Aorta (tissue), 5 donors: ENCODE results near the gene PPM1H. TPM values are rescaled to one million over a fixed set of nuclear protein-coding genes. Genes with fewer than 3 reads are reported as not detected.

Experiments used
- ATAC-seq: fragments of 200-7000 bp; cut with Tn5 transposase; one replicate; pipeline ENCODE4 v1.9.1; 2022; ENCODE audit warnings: moderate library complexity; ENCODE audit not compliant: low FRiP score
- DNase-seq, 2 donors: peaks; one replicate each; pipeline ENCODE4 v3.0.0-alpha.2; 2020
- H3K27ac ChIP-seq, 2 donors: one replicate each; pipeline ENCODE4 v1.5.1; 2013; ENCODE audit warnings: low read length in 2 of 2, mild to moderate bottlenecking in 2 of 2, moderate library complexity in 2 of 2, control low read depth in 1 of 2, inconsistent platforms in 1 of 2, low read depth in 1 of 2
- H3K27me3 ChIP-seq, 2 donors: one replicate each; pipeline ENCODE4 v1.6.1; 2013; ENCODE audit warnings: control low read depth in 1 of 2, low read length in 1 of 2, mild to moderate bottlenecking in 1 of 2, moderate library complexity in 1 of 2; ENCODE audit not compliant: insufficient read depth in 2 of 2, control insufficient read depth in 1 of 2
- H3K36me3 ChIP-seq, 2 donors: one replicate each; pipeline ENCODE4 v1.6.1; 2013; ENCODE audit warnings: control low read depth in 1 of 2, low read length in 1 of 2, mild to moderate bottlenecking in 1 of 2; ENCODE audit not compliant: insufficient read depth in 2 of 2, control insufficient read depth in 1 of 2
- H3K4me1 ChIP-seq, 2 donors: one replicate each; pipeline ENCODE4 v1.6.1; 2013; ENCODE audit warnings: low read length in 2 of 2, control low read depth in 1 of 2, mild to moderate bottlenecking in 1 of 2, moderate library complexity in 1 of 2; ENCODE audit not compliant: insufficient read depth in 2 of 2, control insufficient read depth in 1 of 2
- H3K4me3 ChIP-seq, 2 donors: one replicate each; pipeline ENCODE4 v1.5.1; 2013; ENCODE audit warnings: low read length in 2 of 2, control low read depth in 1 of 2, mild to moderate bottlenecking in 1 of 2
- H3K9me3 ChIP-seq: one replicate; pipeline ENCODE4 v1.6.1; 2013; ENCODE audit warnings: mild to moderate bottlenecking, low read length; ENCODE audit not compliant: control insufficient read depth
- WGBS, 2 donors: extraction: QIAGEN DNeasy Blood & Tissue Kit; methylation state at CpG; one replicate each; pipeline ENCODE4 v1.1.7; 2013; 5-methylcytosine and 5-hydroxymethylcytosine counted together
- intact Hi-C, 2 donors: fragments of 100-400 bp; cut with DNase I; formaldehyde crosslinking; loops; one replicate each; pipeline versions ENCODE4 v1.14.2 to v1.15.0; 2022
- polyA plus RNA-seq, 2 donors: library from polyadenylated mRNA; stranded (reverse); fragments of 200-250 nt; gene quantifications; one replicate each; pipeline ENCODE4 v1.2.3, GENCODE V29; 2013
- total RNA-seq, 2 donors: library from RNA; stranded (reverse); fragmentation: NEBNext Ultra II Directional; extraction: Animal tissue kit (Norgen Biotek cat#: 25700); gene quantifications; one replicate each; pipeline ENCODE4 v1.2.1, GENCODE V29; 2021
- donor health status: healthy with polysubstance abuse.
- donor health status: Bipolar disorder and iron deficiency.
- donor health status: DM: no; HTN: no; CAD: no.
- donor health status: DM: no; HTN: no; CAD: no.
- donor health status: DM: yes; HTN: yes; CAD: no.

PPM1H gene
- total and polyA plus RNA-seq, 4 donors = 1.3 to 9.3 (median 3.7) TPM

DNA sequence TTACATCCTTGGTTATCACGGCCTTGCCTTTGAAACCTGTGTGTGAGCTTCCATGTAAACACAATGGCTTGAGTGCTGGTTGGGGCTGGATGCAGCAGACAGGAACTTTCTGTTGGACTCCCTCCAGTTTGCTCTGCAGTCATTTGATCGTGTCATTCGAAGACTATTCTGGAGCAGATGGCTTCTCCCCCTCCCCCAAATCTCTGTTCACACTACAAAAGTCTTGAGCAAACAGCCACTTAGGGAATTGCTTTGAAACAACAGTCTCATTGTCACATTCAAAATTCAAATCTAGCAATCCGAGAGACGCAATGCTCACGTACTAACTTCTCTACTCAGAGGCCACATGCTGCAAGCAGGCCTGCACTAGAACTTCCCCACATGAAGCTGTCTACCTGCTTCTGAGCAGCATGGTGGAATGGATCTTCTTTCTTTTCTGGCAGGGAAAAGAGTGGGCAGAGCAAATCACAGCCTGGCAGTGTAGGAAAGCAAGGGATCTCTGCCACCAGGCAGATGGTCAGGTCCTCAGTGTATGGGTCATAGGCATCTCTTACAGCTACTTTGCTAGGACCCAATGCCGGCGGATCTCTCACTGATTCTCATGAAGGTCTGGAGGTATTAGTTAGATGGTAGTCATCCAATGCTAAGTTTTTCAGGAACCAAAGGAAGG is 214.2 kb downstream of the PPM1H start:
- DNase-seq (no peak), ATAC-seq (no peak)
- H3K4me3 ChIP-seq = no peak overlapping the region
- no peaks in the 10 kb centered on the region for H3K9me3 ChIP-seq
- no peaks in the 10 kb centered on the region for H3K36me3 ChIP-seq
- intact Hi-C loops = no loop called here
- peaks cover 0 to 2% of the 10 kb centered on the region in 2 donors for H3K4me1 ChIP-seq
- 71% methylated on average over 8 of the region's 8 CpGs for WGBS, 2 donors
- H3K27me3 ChIP-seq = no peaks in the 10 kb centered on the region
- no peak overlapping the region for H3K27ac ChIP-seq

- H3K36me3 ChIP-seq = no peaks in the 10 kb centered on the region
- H3K4me3 ChIP-seq = no peak overlapping the region
- H3K27ac ChIP-seq = no peak overlapping the region
- no peak for DNase-seq
- H3K27me3 ChIP-seq = no peaks in the 10 kb centered on the region
- H3K9me3 ChIP-seq = no peaks in the 10 kb centered on the region
- ATAC-seq = no peak
- intact Hi-C loops = no loop called here
- WGBS, 2 donors = 82 to 90% methylated on average over 2 of the region's 2 CpGs
- peaks cover 0 to 2% of the 10 kb centered on the region in 2 donors for H3K4me1 ChIP-seq
Measured at GRCh38 chr12:62720025-62720424, 214.9 kb downstream of the PPM1H start.

DNA sequence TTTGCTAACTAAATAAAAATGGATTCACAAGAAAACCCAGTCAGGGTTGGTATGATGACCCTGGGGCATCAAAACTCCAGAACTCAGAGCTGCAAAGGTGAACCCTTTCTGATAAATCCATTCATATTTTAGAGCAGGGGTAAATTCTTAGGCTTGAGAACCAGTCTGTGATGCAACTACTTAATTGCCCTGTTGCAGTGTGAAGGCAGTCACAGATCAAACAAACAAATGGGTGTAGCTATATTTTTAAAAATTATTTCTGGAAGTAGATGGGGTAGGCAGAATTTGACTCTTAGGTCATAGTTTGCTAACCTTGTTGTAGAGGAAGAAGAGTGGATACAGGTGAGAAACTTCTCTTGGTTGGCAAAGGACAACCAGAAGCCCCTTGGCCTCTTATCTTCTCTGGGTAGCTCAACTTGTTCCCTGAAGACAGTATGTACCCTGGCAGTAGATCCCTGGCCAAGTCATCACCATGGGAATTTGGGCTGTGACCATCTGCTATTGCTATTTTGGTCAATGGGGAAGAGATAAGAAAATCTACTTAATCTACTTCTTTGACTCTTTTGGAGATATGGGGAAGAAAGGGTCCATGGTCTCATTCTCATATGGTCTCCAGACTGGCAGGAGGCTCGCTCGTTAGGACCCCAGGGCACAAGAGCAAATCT is 216.1 kb downstream of the PPM1H start:
- no peak for ATAC-seq
- 88 to 93% methylated on average over 2 of the region's 2 CpGs for WGBS, 2 donors
- no peaks in the 10 kb centered on the region for H3K27me3 ChIP-seq
- no peak overlapping the region for H3K27ac ChIP-seq
- H3K4me3 ChIP-seq = no peak overlapping the region
- intact Hi-C loops = no loop called here
- no peaks in the 10 kb centered on the region for H3K4me1 ChIP-seq
- H3K36me3 ChIP-seq = no peaks in the 10 kb centered on the region
- H3K9me3 ChIP-seq = no peaks in the 10 kb centered on the region
- no peak for DNase-seq

DNA sequence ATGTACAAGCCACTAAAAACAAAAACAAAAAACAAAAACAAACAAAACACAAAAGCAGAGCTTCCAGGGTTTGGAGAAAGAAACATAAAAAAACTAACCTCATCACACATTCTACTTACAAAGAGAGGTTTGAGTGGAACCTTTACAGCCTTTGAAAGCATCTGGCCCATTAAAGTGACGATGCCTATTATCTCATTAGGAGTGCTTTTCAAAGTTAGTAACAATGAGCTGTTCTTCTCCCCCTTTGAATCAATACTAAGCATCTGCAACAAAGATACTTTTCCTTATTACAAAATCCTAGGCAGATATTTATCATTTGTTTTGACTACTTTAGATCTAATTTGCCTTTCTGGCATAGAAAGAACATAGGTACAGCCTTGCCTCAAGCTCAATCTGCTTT is 217.3 kb downstream of the PPM1H start:
- H3K27ac ChIP-seq = no peak overlapping the region

GRCh38 chr12:62716866-62717525 is 218.0 kb downstream of the PPM1H start:
- intact Hi-C loops = no loop called here
- no peaks in the 10 kb centered on the region for H3K9me3 ChIP-seq
- ATAC-seq (no peak), DNase-seq (no peak)
- no peaks in the 10 kb centered on the region for H3K27me3 ChIP-seq
- no peak overlapping the region for H3K27ac ChIP-seq
- no peaks in the 10 kb centered on the region for H3K4me1 ChIP-seq
- H3K36me3 ChIP-seq = no peaks in the 10 kb centered on the region
- 76 to 77% methylated on average over 5 of the region's 5 CpGs for WGBS, 2 donors
- no peak overlapping the region for H3K4me3 ChIP-seq

More for the DNA sequence above, 217.3 kb downstream of the PPM1H start:
- Histone ChIP-seq H3K36me3 (no peaks in the 10 kb centered on the region), H3K9me3 (no peaks in the 10 kb centered on the region), H3K4me3 (no peak overlapping the region), H3K27me3 (no peaks in the 10 kb centered on the region), H3K4me1 (no peaks in the 10 kb centered on the region)
- no peak for DNase-seq
- intact Hi-C loops = no loop called here
- 96 to 98% methylated on average over 1 of the region's 1 CpG for WGBS, 2 donors
- no peak for ATAC-seq

GRCh38 chr12:62716037-62716436 is 218.9 kb downstream of the PPM1H start:
- H3K4me3 ChIP-seq = no peak overlapping the region

DNA sequence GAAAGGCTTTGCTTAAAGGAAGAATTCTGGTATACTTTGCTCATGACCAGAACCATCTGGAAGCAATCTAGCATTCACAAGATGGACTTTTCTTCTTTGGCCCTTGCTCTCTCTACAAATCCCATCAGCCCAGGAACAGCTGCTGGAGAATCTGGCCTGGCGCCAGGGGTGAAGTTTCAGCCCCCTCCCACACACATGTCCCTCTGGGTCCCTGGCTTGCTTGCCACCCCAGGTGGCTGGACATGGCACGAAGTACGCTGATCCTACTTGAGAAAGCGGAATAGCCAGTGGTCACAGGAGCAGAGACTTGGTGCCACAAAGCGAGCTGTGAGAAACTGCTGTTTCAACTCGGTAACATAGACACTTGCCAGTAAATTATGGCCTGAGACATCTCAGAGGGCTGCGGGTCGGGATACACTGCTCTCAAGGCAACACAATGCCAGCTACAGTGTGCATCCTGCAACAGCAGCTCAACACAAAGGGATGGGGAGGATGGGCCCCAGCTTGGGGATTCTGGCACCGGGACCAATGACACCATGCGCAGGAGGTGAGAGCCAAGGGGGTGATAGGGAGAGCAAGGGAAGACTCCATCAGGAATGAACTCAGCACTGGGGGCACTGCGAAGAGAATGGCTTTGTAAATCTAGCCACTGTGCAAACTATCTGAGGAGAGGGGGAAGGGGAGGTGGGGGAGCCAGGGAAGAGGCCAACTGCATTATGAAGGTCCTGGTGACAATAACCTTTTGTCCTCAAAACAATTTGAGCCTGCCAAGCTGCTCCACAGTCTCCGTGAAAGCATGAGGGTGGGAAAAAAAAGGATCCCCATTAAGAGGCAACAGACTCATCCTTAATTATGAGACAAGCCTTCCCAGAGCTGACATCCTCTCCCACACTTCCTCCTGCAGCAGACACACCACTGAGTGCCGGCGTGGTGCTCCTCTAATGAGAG is 219.9 kb downstream of the PPM1H start:
- intact Hi-C loops = no loop called here
- Histone ChIP-seq H3K4me3 (no peak overlapping the region), H3K27me3 (no peaks in the 10 kb centered on the region), H3K4me1 (no peaks in the 10 kb centered on the region), H3K36me3 (no peaks in the 10 kb centered on the region), H3K27ac (no peak overlapping the region), H3K9me3 (no peaks in the 10 kb centered on the region)
- WGBS, 2 donors = 78 to 85% methylated on average over 14 of the region's 14 CpGs
- DNase-seq (no peak), ATAC-seq (peak; percentile 27)

More at GRCh38 chr12:62716037-62716436, 218.9 kb downstream of the PPM1H start:
- WGBS, 2 donors = 80 to 96% methylated on average over 3 of the region's 3 CpGs
- no peak for DNase-seq
- no peaks in the 10 kb centered on the region for H3K4me1 ChIP-seq
- H3K36me3 ChIP-seq = no peaks in the 10 kb centered on the region
- ATAC-seq = no peak
- intact Hi-C loops = no loop called here
- no peak overlapping the region for H3K27ac ChIP-seq
- H3K27me3 ChIP-seq = no peaks in the 10 kb centered on the region
- no peaks in the 10 kb centered on the region for H3K9me3 ChIP-seq

GRCh38 chr12:62714181-62714773 is 220.7 kb downstream of the PPM1H start:
- Histone ChIP-seq H3K4me3 (no peak overlapping the region), H3K27me3 (no peaks in the 10 kb centered on the region), H3K4me1 (no peaks in the 10 kb centered on the region), H3K27ac (no peak overlapping the region), H3K36me3 (no peaks in the 10 kb centered on the region), H3K9me3 (no peaks in the 10 kb centered on the region)
- intact Hi-C loops = no loop called here
- WGBS, 2 donors = 79 to 82% methylated on average over 8 of the region's 8 CpGs
- DNase-seq = no peak
- no peak for ATAC-seq
